GM21825 (cell line): Measurements from ENCODE around the gene PCNX2.

ENCODE experiments used
- ATAC-seq: cut with Tn5 transposase; IDR thresholded peaks from one replicate; pipeline ENCODE4 v1.9.1; 2021; ENCODE audit warnings: mild to moderate bottlenecking, moderate library complexity; ENCODE audit not compliant: unreplicated experiment

The PCNX2 gene

GRCh38 chr1:232992227-232992626, 303.3 kb downstream of the PCNX2 start:
- no peak for ATAC-seq

GRCh38 chr1:232991238-232991637, 304.3 kb downstream of the PCNX2 start:
- no peak for ATAC-seq

GRCh38 chr1:232990176-232991128, 305.1 kb downstream of the PCNX2 start:
- no peak for ATAC-seq

GRCh38 chr1:232988572-232989040, 306.9 kb downstream of the PCNX2 start:
- ATAC-seq: no peak

GRCh38 chr1:232987774-232988140, 307.8 kb downstream of the PCNX2 start:
- ATAC-seq: no peak

- ATAC-seq: no peak
These were observed 308.3 kb downstream of the PCNX2 start for GRCh38 chr1:232987046-232987773.

GRCh38 chr1:232986527-232986922, 309.0 kb downstream of the PCNX2 start:
- ATAC-seq: no peak

- ATAC-seq: no peak
These were observed 309.5 kb downstream of the PCNX2 start for GRCh38 chr1:232985882-232986526.

GRCh38 chr1:232984577-232985425, 310.7 kb downstream of the PCNX2 start:
- ATAC-seq: no peak

- ATAC-seq: no peak
These were observed 311.5 kb downstream of the PCNX2 start for GRCh38 chr1:232983817-232984567.

- no peak for ATAC-seq
These were observed 312.1 kb downstream of the PCNX2 start for GRCh38 chr1:232983375-232983774.

- ATAC-seq: no peak
These were observed 313.1 kb downstream of the PCNX2 start for GRCh38 chr1:232982238-232982944.

GRCh38 chr1:232980986-232981560, 314.5 kb downstream of the PCNX2 start:
- no peak for ATAC-seq

- no peak for ATAC-seq
These were observed 315.1 kb downstream of the PCNX2 start for GRCh38 chr1:232980355-232980978.

GRCh38 chr1:232979558-232979957, 316.0 kb downstream of the PCNX2 start:
- no peak for ATAC-seq

GRCh38 chr1:232978815-232979214, 316.7 kb downstream of the PCNX2 start:
- ATAC-seq: no peak

GRCh38 chr1:232978091-232978634, 317.4 kb downstream of the PCNX2 start:
- no peak for ATAC-seq

- ATAC-seq: no peak
These were observed 320.6 kb downstream of the PCNX2 start for GRCh38 chr1:232974971-232975370.
